K562 (cell line): ENCODE results near the gene SCFD2. TPM values are rescaled to one million over a fixed set of nuclear protein-coding genes. Genes with fewer than 3 reads are reported as not detected.

Experiments used
- ATAC-seq: fragments of 200-7000 bp; cut with Tn5 transposase; 3 replicates; pipeline ENCODE4 v1.9.1; 2020; ENCODE audit warnings: moderate library complexity
- BruUV-seq: library from RNA; stranded (reverse); fragments of 400-500 nt; replicated peaks from 2 replicates; lab custom pipeline; 2021; lab: Mats Ljungman, UMichigan
- CTCF ChIA-PET: fragments of 300-600 bp; formaldehyde crosslinking; extraction: SDS; loops from one replicate; lab custom pipeline; 2021; ENCODE audit warnings: low intra/inter-chr PET ratio; lab: Yijun Ruan, JAX
- POLR2A ChIA-PET: fragments of 300-600, 350-650 bp; sonication (Branson Sonifier 250); formaldehyde crosslinking; extraction: SDS; loops from one replicate; lab custom pipeline; 2021; ENCODE audit warnings: antibody characterized with exemption, inconsistent platforms; lab: Yijun Ruan, JAX
- DNase-seq, 4 experiments: peaks; one replicate each; pipeline versions ENCODE4 v3.0.0 to v3.0.0-alpha.2; 2011 to 2018; ENCODE audit warnings: low spot score in 3 of 4, mixed read lengths in 3 of 4; ENCODE audit errors: extremely low read depth in 1 of 4
- FAIRE-seq: peaks from 2 replicates; lab custom pipeline; 2011; peaks lifted over from hg19 to GRCh38; lab: Jason Lieb, UNC
- H2AFZ ChIP-seq: 2 replicates; pipeline ENCODE4 v1.6.0; 2011; ENCODE audit warnings: low read depth, low read length, control low read depth, inconsistent platforms
- H3K27ac ChIP-seq: fragments of 200-600 bp; 3 replicates; pipeline ENCODE4 v1.8.0; 2011; ENCODE audit warnings: low read depth, mild to moderate bottlenecking, control low read depth, inconsistent platforms, low read length, moderate library complexity, mixed read lengths; ENCODE audit errors: extremely low read depth
- H3K27me3 ChIP-seq, 2 experiments: fragments of 300-600 bp in 1 of 2; 2 replicates in 1 of 2; 3 replicates in 1 of 2; pipeline versions ENCODE4 v1.6.0 to v1.8.0; 2011; ENCODE audit warnings: inconsistent platforms in 2 of 2, low read length in 2 of 2, mild to moderate bottlenecking in 1 of 2, mixed read lengths in 1 of 2, moderate library complexity in 1 of 2; ENCODE audit not compliant: control insufficient read depth in 2 of 2, insufficient read depth in 2 of 2
- H3K36me3 ChIP-seq: fragments of 300-600 bp; 3 replicates; pipeline ENCODE4 v1.8.0; 2011; ENCODE audit warnings: mild to moderate bottlenecking, low read length, inconsistent platforms; ENCODE audit not compliant: control insufficient read depth, insufficient read depth
- H3K4me1 ChIP-seq, 2 experiments: fragments of 200-600 bp in 1 of 2; replicated peaks in 1 of 2; 2 replicates in 1 of 2; 3 replicates in 1 of 2; pipeline versions ENCODE4 v1.5.1 to v1.8.0; 2011; ENCODE audit warnings: inconsistent platforms in 2 of 2, low read length in 2 of 2, mild to moderate bottlenecking in 1 of 2, mixed read lengths in 1 of 2, moderate library complexity in 1 of 2; ENCODE audit not compliant: control insufficient read depth in 2 of 2, insufficient read depth in 2 of 2
- H3K4me2 ChIP-seq: 2 replicates; pipeline ENCODE4 v1.6.1; 2011; ENCODE audit warnings: low read length, control low read depth, inconsistent platforms, mixed read lengths; ENCODE audit not compliant: insufficient read depth
- H3K4me3 ChIP-seq: fragments of 200-600 bp; sonication (generic), shearing (Covaris generic); 2 replicates; pipeline ENCODE4 v1.5.1; 2016; ENCODE audit warnings: control low read depth, inconsistent platforms
- H3K79me2 ChIP-seq: fragments of 200-600 bp; 3 replicates; pipeline ENCODE4 v1.8.0; 2011; ENCODE audit warnings: low read length, inconsistent platforms; ENCODE audit not compliant: control insufficient read depth, insufficient read depth
- H3K9ac ChIP-seq, 2 experiments: 2 replicates each; pipeline versions ENCODE4 v1.6.0 to v1.6.1; 2011; ENCODE audit warnings: low read depth in 2 of 2, low read length in 2 of 2, control low read depth in 1 of 2, inconsistent platforms in 1 of 2, mild to moderate bottlenecking in 1 of 2, mixed read lengths in 1 of 2; ENCODE audit not compliant: insufficient read depth in 1 of 2
- H3K9me1 ChIP-seq: one replicate; pipeline ENCODE4 v1.6.0; 2011; ENCODE audit warnings: inconsistent platforms, mild to moderate bottlenecking, low read length, moderate library complexity; ENCODE audit not compliant: control insufficient read depth, insufficient read depth
- H3K9me3 ChIP-seq: replicated peaks from 2 replicates; pipeline ENCODE4 v1.5.1; 2011; ENCODE audit warnings: low read depth, low read length, inconsistent platforms; ENCODE audit not compliant: control insufficient read depth, insufficient read depth
- H4K20me1 ChIP-seq: replicated peaks from 2 replicates; pipeline ENCODE4 v1.6.1; 2011; ENCODE audit warnings: low read length, inconsistent platforms, mixed read lengths; ENCODE audit not compliant: control insufficient read depth, insufficient read depth
- ARHGAP35 ChIP-seq: fragments of 450-650 bp; IDR thresholded peaks from 2 replicates; pipeline ENCODE4 v1.6.1; 2018; ENCODE audit not compliant: partially characterized antibody
- BACH1 ChIP-seq: fragments of 200-800 bp; sonication (Bioruptor generic); IDR thresholded peaks from 2 replicates; pipeline ENCODE4 v1.6.1; 2016; ENCODE audit warnings: missing genetic modification characterization, missing compliant biosample characterization
- CHD2 ChIP-seq: IDR thresholded peaks from 2 replicates; pipeline ENCODE4 v1.6.1; 2011; ENCODE audit warnings: low read depth, low read length
- HCFC1 ChIP-seq: IDR thresholded peaks from 2 replicates; pipeline ENCODE4 v1.6.1; 2012; ENCODE audit warnings: low read depth, low read length, improper control_type of control experiment
- HDAC8 ChIP-seq: fragments of 450-650 bp; IDR thresholded peaks from 2 replicates; pipeline ENCODE4 v1.6.1; 2016; ENCODE audit warnings: mild to moderate bottlenecking, missing genetic modification characterization, moderate library complexity, missing compliant biosample characterization
- HINFP ChIP-seq: fragments of 450-650 bp; conservative IDR thresholded peaks from 2 replicates; pipeline ENCODE4 v1.6.1; 2016; ENCODE audit warnings: missing genetic modification characterization, low read depth, mild to moderate bottlenecking, control low read depth, missing compliant biosample characterization
- KHSRP ChIP-seq: fragments of 450-650 bp; IDR thresholded peaks from 2 replicates; pipeline ENCODE4 v1.6.1; 2017
- KLF6 ChIP-seq: fragments of 250-450 bp; sonication (Bioruptor Pico); IDR thresholded peaks from 2 replicates; pipeline ENCODE4 v1.4.0; 2020; ENCODE audit warnings: mild to moderate bottlenecking, moderate library complexity, borderline replicate concordance
- RREB1 ChIP-seq: fragments of 250-450 bp; sonication (Bioruptor Pico); IDR thresholded peaks from 2 replicates; pipeline ENCODE4 v1.4.0; 2020
- SRSF7 ChIP-seq: fragments of 200-400 bp; formaldehyde crosslinking; optimal IDR thresholded peaks from 2 replicates; pipeline ENCODE3; 2017; ENCODE audit warnings: mild to moderate bottlenecking, low read depth, low read length
- ZNF444 ChIP-seq: fragments of 250-450 bp; sonication (Bioruptor Pico); IDR thresholded peaks from 2 replicates; pipeline ENCODE4 v1.4.0; 2020; ENCODE audit warnings: mild to moderate bottlenecking, moderate library complexity
- ZNF699 ChIP-seq: fragments of 250-450 bp; sonication (Bioruptor Pico); IDR thresholded peaks from 2 replicates; pipeline ENCODE4 v1.8.0; 2021; ENCODE audit warnings: mild to moderate bottlenecking, moderate library complexity; ENCODE audit not compliant: insufficient replicate concordance
- whole genome bisulfite sequencing: fragments of 100-300 bp; shearing (Covaris generic); methylation state at CpG from one replicate; pipeline ENCODE4 v1.1.6; 2016; ENCODE audit warnings: low coverage, mixed read lengths; ENCODE audit not compliant: insufficient coverage; ENCODE audit errors: missing lambda C conversion rate; 5-methylcytosine and 5-hydroxymethylcytosine counted together
- in situ Hi-C: fragments of 300-500 bp; cut with MboI; formaldehyde crosslinking; loops from 4 replicates; pipeline ENCODE4 v1.15.0; 2018; ENCODE audit warnings: inconsistent platforms, mixed read lengths
- intact Hi-C: fragments of 100-400 bp; cut with micrococcal nuclease; formaldehyde crosslinking; loops from 2 replicates; pipeline ENCODE4 v1.14.2; 2022
- polyA plus RNA-seq, 8 experiments: library from polyadenylated mRNA; depleted of rRNA in 4 of 8; stranded (reverse) in 5 of 8; unstranded in 3 of 8; fragments of >200 nt; fragmentation: Nextera tagmentation in 2 of 8; fragmentation: Illumina TruSeq in 1 of 8; extraction: Ambion mirVana in 2 of 8; extraction: Trizol in 1 of 8; gene quantifications; 2 replicates each; pipeline versions ENCODE4 v1.2.1 to v1.2.3, GENCODE V29; 2011 to 2014; ENCODE audit warnings: inconsistent platforms in 1 of 8, missing spikeins in 1 of 8
- total RNA-seq, 7 experiments: library from RNA; depleted of rRNA in 6 of 7; stranded (reverse); fragments of >200 nt in 6 of 7; fragmentation: Illumina TruSeq in 2 of 7; extraction: Trizol in 2 of 7; gene quantifications; 2 replicates each; pipeline versions ENCODE4 v1.2.1 to v1.2.3, GENCODE V29; 2011 to 2021; ENCODE audit warnings: low replicate concordance in 1 of 7

Gene SCFD2
- total and polyA plus RNA-seq, 9 of the 15 experiments (the other 6 are each of a cell fraction or from before 2014, with no cell fraction given): 5.7 to 30.3 (median 22.8) TPM

GRCh38 chr4:53307210-53307609 is 58.7 kb downstream of the SCFD2 start (continued):
- TF ChIP-seq RREB1 (CRISPR knock-in tag) (no peak), HCFC1 (no peak)

- WGBS: 87% methylated on average over 2 of the region's 2 CpGs
- DNase-seq: no peak
- Histone ChIP-seq H3K9me1 (no peaks in the 10 kb centered on the region), H3K9me3 (no peaks in the 10 kb centered on the region), H3K9ac (no peak overlapping the region), H3K4me3 (no peak overlapping the region), H3K4me2 (no peak overlapping the region), H3K36me3 (peaks cover 9% of the 10 kb centered on the region; the same call in 2 of the 3 replicates), H3K27me3 (no peaks in the 10 kb centered on the region), H3K79me2 (no peaks in the 10 kb centered on the region), H2AFZ (no peak overlapping the region), H4K20me1 (no peaks in the 10 kb centered on the region), H3K4me1 (no peaks in the 10 kb centered on the region), H3K27ac (no peak overlapping the region)
- no peak for ATAC-seq
- no peak for FAIRE-seq
- in situ Hi-C loops: no loop called here
- CTCF ChIA-PET: no interaction called here
- BruUV-seq: no TSS peak
- intact Hi-C loops: no loop called here
- POLR2A ChIA-PET: no interaction called here
- TF ChIP-seq HINFP (tag) (no peak), CHD2 (no peak), SRSF7 (no peak), KLF6 (CRISPR knock-in tag) (no peak), ARHGAP35 (no peak), BACH1 (tag) (no peak), HDAC8 (no peak), ZNF444 (CRISPR knock-in tag) (no peak), ZNF699 (CRISPR knock-in tag) (no peak), KHSRP (no peak)
Observed at GRCh38 chr4:53306729-53307128, 59.1 kb downstream of the SCFD2 start.
